ENCODE results near the gene DEF6.

The DEF6 gene

DNA sequence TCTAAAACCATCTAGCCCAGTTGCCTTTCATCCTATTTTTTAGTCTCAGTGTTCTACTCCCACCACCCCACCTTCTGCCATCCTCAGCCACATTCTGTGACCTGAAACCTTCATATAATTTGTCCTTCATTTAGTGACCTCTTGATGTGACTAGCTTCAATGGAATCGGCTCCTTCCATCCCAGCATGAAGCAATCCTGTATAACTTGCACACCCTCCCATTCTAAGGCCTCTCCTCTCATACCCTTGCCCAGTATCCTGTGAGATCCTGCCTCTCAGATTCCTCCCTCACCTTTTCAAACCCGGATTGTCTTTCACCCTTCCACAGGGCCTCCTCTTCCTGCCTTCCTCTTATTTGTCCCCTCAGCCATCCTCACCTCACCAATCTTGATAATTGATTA is 35.0 kb upstream of the DEF6 start:
- no peak overlapping the region for H3K9ac ChIP-seq (ENCODE audit: low read depth, low read length)
- H3K36me3 ChIP-seq (ENCODE audit: insufficient read depth, low read length), result no peaks in the 10 kb centered on the region
- H3K9me3 ChIP-seq (replicated peaks; ENCODE audit: low read length), result no peaks in the 10 kb centered on the region
- no peaks in the 10 kb centered on the region for H3K27me3 ChIP-seq (ENCODE audit: control insufficient read depth, insufficient read depth, low read length)
- H3K4me1 ChIP-seq (ENCODE audit: control insufficient read depth, insufficient read depth, low read length), result peaks cover 16% of the 10 kb centered on the region
- no peak overlapping the region for H3K4me2 ChIP-seq (ENCODE audit: low read length)
- H3K4me3 ChIP-seq (ENCODE audit: low read length), result no peak overlapping the region

DNA sequence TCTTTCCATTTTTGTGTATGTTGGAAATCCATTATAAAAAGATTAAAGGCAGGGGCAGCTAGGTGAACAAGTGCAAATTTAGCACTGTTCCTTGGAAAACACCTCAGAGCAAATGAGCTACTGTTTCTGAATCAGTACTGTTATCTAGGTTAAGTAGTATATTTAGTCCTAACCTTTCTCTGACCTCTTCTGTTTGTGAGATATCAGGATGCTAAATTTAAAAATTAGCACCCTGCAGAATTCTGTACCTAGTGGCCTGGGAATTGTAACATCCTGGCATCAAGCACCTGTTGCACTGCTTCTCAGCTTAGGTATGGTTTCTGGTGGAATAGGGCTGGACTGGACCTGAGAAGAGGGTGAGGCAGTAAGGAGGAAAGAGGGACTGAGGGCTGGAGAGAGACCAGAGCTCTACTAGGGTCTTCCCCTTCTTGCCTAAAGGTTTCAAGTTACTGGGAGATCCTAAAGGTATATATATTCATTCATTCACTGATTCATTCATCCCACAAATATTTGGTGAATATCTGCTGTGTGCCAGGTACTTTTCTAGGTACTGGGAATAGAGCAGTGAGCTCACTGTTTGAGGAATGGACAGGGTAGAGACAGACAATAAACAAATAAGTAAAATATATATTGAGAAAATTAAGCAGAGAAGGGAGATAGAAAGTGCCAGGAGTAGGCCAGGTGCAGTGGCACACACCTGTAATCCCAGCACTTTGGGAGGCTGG is 32.9 kb upstream of the DEF6 start:
- peaks cover 12% of the 10 kb centered on the region for H3K4me1 ChIP-seq (ENCODE audit: control insufficient read depth, insufficient read depth, low read length)
- no peak overlapping the region for H3K4me3 ChIP-seq (ENCODE audit: low read length)
- H3K9me3 ChIP-seq (replicated peaks; ENCODE audit: low read length), result no peaks in the 10 kb centered on the region
- no peaks in the 10 kb centered on the region for H3K27me3 ChIP-seq (ENCODE audit: control insufficient read depth, insufficient read depth, low read length)
- no peak overlapping the region for H3K4me2 ChIP-seq (ENCODE audit: low read length)
- H3K36me3 ChIP-seq (ENCODE audit: insufficient read depth, low read length), result no peaks in the 10 kb centered on the region
- H3K9ac ChIP-seq (ENCODE audit: low read depth, low read length), result no peak overlapping the region

DNA sequence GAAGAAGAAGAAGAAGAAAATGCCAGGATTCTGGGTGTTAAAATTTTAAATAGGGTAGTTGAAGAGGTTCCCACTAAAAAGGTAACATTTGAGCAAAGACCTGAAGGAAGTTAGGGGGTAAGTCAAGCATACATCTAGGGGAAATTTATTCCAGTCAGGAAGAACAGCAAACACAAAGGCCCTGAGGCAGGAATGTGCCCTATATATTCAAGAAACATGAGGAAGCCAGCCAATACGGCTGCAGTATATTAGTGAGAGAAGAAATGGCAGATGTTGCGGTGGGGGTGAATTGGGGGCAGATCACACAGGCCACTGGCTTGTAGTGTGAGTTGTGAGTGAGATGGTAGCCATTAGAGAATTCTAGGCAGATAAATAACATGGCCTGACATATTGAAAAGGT is 32.1 kb upstream of the DEF6 start:
- Histone ChIP-seq H3K36me3 (ENCODE audit: insufficient read depth, low read length) (no peaks in the 10 kb centered on the region), H3K9me3 (replicated peaks; ENCODE audit: low read length) (no peaks in the 10 kb centered on the region), H3K9ac (ENCODE audit: low read depth, low read length) (no peak overlapping the region), H3K4me3 (ENCODE audit: low read length) (no peak overlapping the region), H3K27me3 (ENCODE audit: control insufficient read depth, insufficient read depth, low read length) (no peaks in the 10 kb centered on the region), H3K4me1 (ENCODE audit: control insufficient read depth, insufficient read depth, low read length) (peaks cover 9% of the 10 kb centered on the region), H3K4me2 (ENCODE audit: low read length) (no peak overlapping the region)

DNA sequence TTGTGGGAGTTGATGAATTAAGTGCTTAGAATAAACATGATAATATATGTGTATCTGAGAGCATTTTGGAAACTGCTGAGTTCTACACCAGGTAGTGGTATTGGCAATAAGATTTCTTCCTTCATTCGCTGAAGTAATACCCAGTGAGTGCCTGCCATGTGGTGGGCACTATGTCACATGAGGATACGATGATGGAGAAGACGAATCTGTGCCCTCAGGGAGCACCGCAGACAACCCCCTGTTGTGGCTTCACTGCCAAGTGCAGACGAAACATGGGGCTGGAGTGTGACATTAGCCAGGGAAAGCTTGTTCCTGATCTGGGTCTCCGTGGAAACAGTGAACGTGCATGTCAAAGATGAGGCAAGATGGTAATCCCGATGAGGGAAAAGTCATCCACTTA is 30.2 kb upstream of the DEF6 start:
- Histone ChIP-seq H3K27me3 (ENCODE audit: control insufficient read depth, insufficient read depth, low read length) (no peaks in the 10 kb centered on the region), H3K4me2 (ENCODE audit: low read length) (no peak overlapping the region), H3K4me1 (ENCODE audit: control insufficient read depth, insufficient read depth, low read length) (peaks cover 4% of the 10 kb centered on the region), H3K4me3 (ENCODE audit: low read length) (no peak overlapping the region), H3K36me3 (ENCODE audit: insufficient read depth, low read length) (no peaks in the 10 kb centered on the region), H3K9me3 (replicated peaks; ENCODE audit: low read length) (no peaks in the 10 kb centered on the region), H3K9ac (ENCODE audit: low read depth, low read length) (no peak overlapping the region)

DNA sequence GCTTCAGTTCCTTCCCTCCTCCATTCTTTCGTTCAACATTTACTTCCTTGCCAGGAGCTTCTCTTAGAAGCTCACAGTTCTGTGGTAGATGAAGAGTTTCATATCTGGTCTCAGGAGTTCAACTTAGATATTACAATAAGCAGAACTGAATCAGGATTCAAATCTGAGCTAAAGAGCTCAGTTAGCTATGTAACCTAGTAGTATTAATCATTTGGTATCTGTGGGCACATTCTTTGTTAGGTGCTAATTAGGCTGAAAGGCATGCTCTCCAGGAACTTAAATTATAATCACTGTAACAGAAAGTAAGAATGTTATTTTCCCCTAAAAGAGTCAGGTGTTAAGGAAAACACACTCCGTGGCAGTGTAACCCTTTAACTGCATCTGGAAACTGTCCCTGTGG is 29.7 kb upstream of the DEF6 start:
- H3K9me3 ChIP-seq (replicated peaks; ENCODE audit: low read length), result no peaks in the 10 kb centered on the region
- no peak overlapping the region for H3K4me2 ChIP-seq (ENCODE audit: low read length)
- no peaks in the 10 kb centered on the region for H3K27me3 ChIP-seq (ENCODE audit: control insufficient read depth, insufficient read depth, low read length)
- no peak overlapping the region for H3K9ac ChIP-seq (ENCODE audit: low read depth, low read length)
- H3K4me1 ChIP-seq (ENCODE audit: control insufficient read depth, insufficient read depth, low read length), result no peaks in the 10 kb centered on the region
- H3K36me3 ChIP-seq (ENCODE audit: insufficient read depth, low read length), result no peaks in the 10 kb centered on the region
- H3K4me3 ChIP-seq (ENCODE audit: low read length), result no peak overlapping the region

DNA sequence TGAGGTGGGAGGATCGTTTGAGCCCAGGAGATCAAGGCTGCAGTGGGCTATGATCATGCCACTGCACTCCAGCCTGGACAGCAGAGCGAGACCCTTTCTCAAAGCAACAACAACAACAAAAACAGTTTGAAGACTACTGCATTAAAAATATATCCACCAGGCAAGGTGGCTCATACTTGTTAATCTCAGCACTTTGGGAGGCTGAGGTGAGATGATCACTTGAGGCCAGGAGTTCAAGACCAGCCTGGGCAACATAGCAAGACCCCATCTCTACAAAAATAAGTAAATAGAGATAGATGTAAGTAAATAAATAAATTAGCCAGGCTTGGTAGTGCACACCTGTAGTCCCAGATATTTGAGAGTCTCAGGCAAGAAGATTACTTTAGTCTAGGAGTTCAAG is 25.6 kb upstream of the DEF6 start:
- Histone ChIP-seq H3K9ac (ENCODE audit: low read depth, low read length) (no peak overlapping the region), H3K9me3 (replicated peaks; ENCODE audit: low read length) (no peaks in the 10 kb centered on the region), H3K4me1 (ENCODE audit: control insufficient read depth, insufficient read depth, low read length) (peaks cover 20% of the 10 kb centered on the region), H3K27me3 (ENCODE audit: control insufficient read depth, insufficient read depth, low read length) (no peaks in the 10 kb centered on the region), H3K4me3 (ENCODE audit: low read length) (no peak overlapping the region), H3K36me3 (ENCODE audit: insufficient read depth, low read length) (no peaks in the 10 kb centered on the region), H3K4me2 (ENCODE audit: low read length) (no peak overlapping the region)

DNA sequence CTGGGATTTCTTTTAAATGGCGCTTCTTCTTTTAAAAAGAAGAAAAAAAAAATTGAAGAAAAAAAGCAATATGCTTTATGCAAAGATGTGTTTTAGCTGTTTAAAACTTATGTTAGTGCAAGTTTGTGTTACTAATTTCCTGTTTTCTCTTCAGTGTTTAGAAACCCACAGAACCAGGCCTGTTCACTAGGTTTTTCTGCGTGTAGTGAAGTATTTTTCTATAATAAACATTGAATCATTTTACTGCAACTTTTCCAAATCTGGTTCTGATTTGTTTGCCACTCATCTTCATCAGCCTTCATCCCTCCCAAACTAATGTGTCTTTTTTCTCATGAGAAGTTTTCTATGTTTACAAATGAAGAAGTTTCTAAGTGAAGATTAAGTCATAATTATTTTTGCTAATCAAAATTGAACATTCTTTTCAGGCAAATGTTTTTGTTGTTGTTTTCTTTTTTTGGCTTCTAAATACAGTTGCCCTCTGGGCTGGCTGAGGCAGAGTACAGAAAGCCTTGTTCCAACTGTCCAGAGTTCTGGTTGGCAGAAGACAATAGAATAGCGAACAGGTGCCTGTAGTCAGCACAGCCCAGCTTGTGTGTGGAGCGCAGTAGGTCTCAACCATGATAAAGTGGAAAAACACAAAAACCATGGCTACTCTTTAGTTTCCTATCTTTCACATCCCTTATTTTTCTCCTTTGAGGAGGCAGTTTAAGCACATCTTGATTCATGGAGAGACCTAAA is 23.6 kb upstream of the DEF6 start:
- Histone ChIP-seq H3K36me3 (ENCODE audit: insufficient read depth, low read length) (no peaks in the 10 kb centered on the region), H3K4me2 (ENCODE audit: low read length) (no peak overlapping the region), H3K27me3 (ENCODE audit: control insufficient read depth, insufficient read depth, low read length) (no peaks in the 10 kb centered on the region), H3K4me3 (ENCODE audit: low read length) (no peak overlapping the region), H3K9me3 (replicated peaks; ENCODE audit: low read length) (no peaks in the 10 kb centered on the region), H3K9ac (ENCODE audit: low read depth, low read length) (no peak overlapping the region), H3K4me1 (ENCODE audit: control insufficient read depth, insufficient read depth, low read length) (peaks cover 20% of the 10 kb centered on the region)

DNA sequence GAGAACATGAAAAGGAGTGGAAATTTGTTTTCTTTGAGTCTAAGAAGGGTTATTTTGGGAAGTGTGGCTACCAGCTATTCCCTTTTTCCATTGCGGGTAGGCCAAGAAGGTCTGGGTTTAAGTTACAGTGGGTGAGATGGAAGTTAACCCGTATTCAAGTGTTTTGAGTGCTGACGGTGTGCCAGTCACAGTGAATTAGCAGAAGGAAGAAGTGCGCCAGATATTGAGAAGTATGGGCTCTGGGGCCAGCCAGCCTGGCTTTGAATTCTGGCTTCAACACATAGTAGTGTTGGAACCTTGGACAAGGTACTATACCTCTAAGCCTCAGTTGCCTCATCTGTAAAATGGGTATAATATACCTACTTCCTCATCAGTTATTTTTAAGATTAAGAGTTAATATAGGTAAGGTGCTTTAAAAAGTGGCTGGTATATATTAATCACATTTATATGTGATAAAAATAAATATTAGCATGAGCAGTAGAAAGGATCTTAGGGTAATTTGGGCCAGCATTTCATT is 21.8 kb upstream of the DEF6 start:
- H3K9me3 ChIP-seq (replicated peaks; ENCODE audit: low read length), result no peaks in the 10 kb centered on the region
- H3K4me2 ChIP-seq (ENCODE audit: low read length), result no peak overlapping the region
- no peak overlapping the region for H3K4me3 ChIP-seq (ENCODE audit: low read length)
- H3K36me3 ChIP-seq (ENCODE audit: insufficient read depth, low read length), result no peaks in the 10 kb centered on the region
- H3K27me3 ChIP-seq (ENCODE audit: control insufficient read depth, insufficient read depth, low read length), result no peaks in the 10 kb centered on the region
- H3K4me1 ChIP-seq (ENCODE audit: control insufficient read depth, insufficient read depth, low read length), result peaks cover 20% of the 10 kb centered on the region
- H3K9ac ChIP-seq (ENCODE audit: low read depth, low read length), result no peak overlapping the region

DNA sequence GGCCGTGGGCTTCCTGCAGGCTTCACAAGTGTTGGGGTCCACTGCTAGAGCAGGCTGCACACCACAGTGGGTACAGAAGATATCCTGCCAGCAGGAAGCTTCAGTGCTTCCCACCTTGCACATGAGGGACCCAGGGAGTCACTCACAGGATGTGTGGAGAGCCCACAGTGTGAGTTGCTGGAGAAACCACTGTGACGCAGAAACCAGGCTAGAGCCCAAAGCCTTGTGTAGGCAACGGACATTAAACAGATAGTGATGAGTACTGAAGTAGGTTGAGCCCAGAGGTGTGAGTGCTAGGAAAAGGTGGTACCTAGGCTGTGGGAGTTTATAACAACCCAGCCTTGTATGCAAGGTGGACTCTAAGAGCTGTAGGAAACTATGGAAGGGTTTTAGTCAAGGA is 18.9 kb upstream of the DEF6 start:
- Histone ChIP-seq H3K9ac (ENCODE audit: low read depth, low read length) (no peak overlapping the region), H3K9me3 (replicated peaks; ENCODE audit: low read length) (no peaks in the 10 kb centered on the region), H3K36me3 (ENCODE audit: insufficient read depth, low read length) (peaks cover 20% of the 10 kb centered on the region), H3K4me2 (ENCODE audit: low read length) (no peak overlapping the region), H3K4me3 (ENCODE audit: low read length) (no peak overlapping the region), H3K4me1 (ENCODE audit: control insufficient read depth, insufficient read depth, low read length) (peaks cover 20% of the 10 kb centered on the region), H3K27me3 (ENCODE audit: control insufficient read depth, insufficient read depth, low read length) (no peaks in the 10 kb centered on the region)

DNA sequence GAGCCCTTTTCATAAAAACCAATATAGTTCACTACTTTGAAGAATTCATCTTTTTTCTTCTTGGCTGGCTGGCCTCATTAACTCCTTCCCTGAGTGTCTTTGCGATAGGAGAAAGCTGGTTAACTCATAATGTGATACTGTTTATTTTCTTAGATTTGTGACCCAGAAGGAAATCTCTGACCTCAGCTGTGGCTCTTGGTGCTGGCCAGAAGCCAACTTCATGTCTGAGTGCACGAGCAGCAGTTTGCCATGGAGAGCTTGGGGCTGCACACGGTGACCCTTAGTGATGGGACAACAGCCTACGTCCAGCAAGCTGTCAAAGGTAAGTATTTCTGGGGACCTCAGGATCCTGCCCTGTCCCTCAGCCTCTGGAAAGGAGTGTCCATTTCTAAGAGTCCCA is 16.7 kb upstream of the DEF6 start:
- peaks cover 35% of the 10 kb centered on the region for H3K36me3 ChIP-seq (ENCODE audit: insufficient read depth, low read length)
- H3K4me2 ChIP-seq (ENCODE audit: low read length), result no peak overlapping the region
- no peak overlapping the region for H3K4me3 ChIP-seq (ENCODE audit: low read length)
- H3K4me1 ChIP-seq (ENCODE audit: control insufficient read depth, insufficient read depth, low read length), result no peaks in the 10 kb centered on the region
- H3K27me3 ChIP-seq (ENCODE audit: control insufficient read depth, insufficient read depth, low read length), result no peaks in the 10 kb centered on the region
- H3K9ac ChIP-seq (ENCODE audit: low read depth, low read length), result no peak overlapping the region
- no peaks in the 10 kb centered on the region for H3K9me3 ChIP-seq (replicated peaks; ENCODE audit: low read length)

DNA sequence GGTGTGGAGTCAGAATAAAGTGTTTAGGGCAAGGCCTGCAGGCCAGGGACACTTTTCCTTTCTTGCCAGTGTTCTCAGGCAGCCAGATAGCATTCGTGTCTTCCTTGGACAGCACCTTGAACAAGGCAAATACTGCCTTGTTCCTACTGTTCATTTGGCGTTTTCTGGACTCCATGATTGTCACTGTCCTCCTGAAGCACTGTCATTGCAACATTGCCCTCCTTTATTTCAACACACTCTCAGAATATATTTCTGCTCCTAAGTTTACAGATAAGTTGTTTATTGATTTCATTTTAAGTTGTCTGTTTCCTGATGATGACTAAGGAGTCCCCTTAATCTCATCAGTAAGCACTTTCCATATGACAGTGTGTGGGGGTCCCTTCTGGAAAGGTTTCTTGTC is 15.1 kb upstream of the DEF6 start:
- Histone ChIP-seq H3K36me3 (ENCODE audit: insufficient read depth, low read length) (peaks cover 48% of the 10 kb centered on the region), H3K4me3 (ENCODE audit: low read length) (no peak overlapping the region), H3K27me3 (ENCODE audit: control insufficient read depth, insufficient read depth, low read length) (no peaks in the 10 kb centered on the region), H3K9me3 (replicated peaks; ENCODE audit: low read length) (no peaks in the 10 kb centered on the region), H3K4me2 (ENCODE audit: low read length) (no peak overlapping the region), H3K9ac (ENCODE audit: low read depth, low read length) (no peak overlapping the region), H3K4me1 (ENCODE audit: control insufficient read depth, insufficient read depth, low read length) (no peaks in the 10 kb centered on the region)

DNA sequence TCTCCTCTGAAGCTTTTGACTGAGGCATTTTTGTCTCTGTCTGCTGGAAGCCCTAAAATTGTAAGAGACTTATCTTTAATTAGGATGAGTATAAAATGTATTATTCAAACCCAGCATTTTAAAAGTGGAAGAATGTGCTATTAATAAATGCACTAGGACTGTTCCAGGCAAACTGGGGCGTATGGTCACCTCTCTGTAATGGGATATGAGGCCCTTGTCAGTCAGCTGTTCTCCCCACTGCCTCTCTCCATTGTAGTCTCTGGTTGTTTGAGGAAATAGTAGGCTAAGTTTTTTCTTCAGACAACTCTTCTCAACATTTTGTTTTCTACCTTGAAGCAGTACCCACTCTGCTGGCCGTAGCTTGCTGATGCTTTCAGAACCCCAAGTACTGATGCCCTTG is 14.3 kb upstream of the DEF6 start:
- Histone ChIP-seq H3K36me3 (ENCODE audit: insufficient read depth, low read length) (peaks cover 56% of the 10 kb centered on the region), H3K9me3 (replicated peaks; ENCODE audit: low read length) (no peaks in the 10 kb centered on the region), H3K4me1 (ENCODE audit: control insufficient read depth, insufficient read depth, low read length) (peaks cover 7% of the 10 kb centered on the region), H3K9ac (ENCODE audit: low read depth, low read length) (no peak overlapping the region), H3K4me3 (ENCODE audit: low read length) (no peak overlapping the region), H3K4me2 (ENCODE audit: low read length) (no peak overlapping the region), H3K27me3 (ENCODE audit: control insufficient read depth, insufficient read depth, low read length) (no peaks in the 10 kb centered on the region)

Measured in skeletal muscle satellite cell (primary cell).